Choroid plexus epithelial cell (primary cell): ENCODE measurements around the gene LDB2.

Experiments
- DNase-seq: peaks from one replicate; pipeline ENCODE4 v3.0.0-alpha.2; 2010; ENCODE audit warnings: low read depth
- H3K4me3 ChIP-seq: 2 replicates; pipeline ENCODE4 v1.5.1; 2011; ENCODE audit warnings: low read depth, mild to moderate bottlenecking, control low read depth, low read length, moderate library complexity
- CTCF ChIP-seq: conservative IDR thresholded peaks from 2 replicates; pipeline ENCODE4 v1.5.1; 2011; ENCODE audit warnings: low read depth, mild to moderate bottlenecking, control low read depth, inconsistent platforms, low read length, moderate library complexity

The LDB2 gene

GRCh38 chr4:16834814-16835213 lies 63.6 kb downstream of the LDB2 start:
- H3K4me3 ChIP-seq = no peak overlapping the region
- no peak for TF ChIP-seq CTCF
- no peak for DNase-seq

- no peak overlapping the region for H3K4me3 ChIP-seq
- TF ChIP-seq CTCF = no peak
- DNase-seq = no peak
Observed at GRCh38 chr4:16833722-16834121, 64.7 kb downstream of the LDB2 start.

- no peak for DNase-seq
- H3K4me3 ChIP-seq = no peak overlapping the region
- no peak for TF ChIP-seq CTCF
Observed at GRCh38 chr4:16830081-16830480, 68.4 kb downstream of the LDB2 start.

- no peak for DNase-seq
- H3K4me3 ChIP-seq = no peak overlapping the region
- TF ChIP-seq CTCF = no peak
Observed at GRCh38 chr4:16827794-16828724, 70.4 kb downstream of the LDB2 start.

GRCh38 chr4:16827045-16827444 lies 71.4 kb downstream of the LDB2 start:
- no peak overlapping the region for H3K4me3 ChIP-seq
- no peak for TF ChIP-seq CTCF
- DNase-seq = no peak

- no peak for DNase-seq
- no peak for TF ChIP-seq CTCF
- H3K4me3 ChIP-seq = no peak overlapping the region
Observed at GRCh38 chr4:16826406-16826910, 72.0 kb downstream of the LDB2 start.

- no peak for TF ChIP-seq CTCF
- DNase-seq = no peak
- H3K4me3 ChIP-seq = no peak overlapping the region
Observed at GRCh38 chr4:16824278-16824806, 74.1 kb downstream of the LDB2 start.
